ENCODE results near the gene MYO3B. TPM values are rescaled to one million over a fixed set of nuclear protein-coding genes. Genes with fewer than 3 reads are reported as not detected.

The MYO3B gene
- polyA plus RNA-seq (2011; rRNA removed) (0.09 and 0.10 TPM in 2 replicates), polyA minus RNA-seq (2011; rRNA and poly(A)+ RNA removed) (0.14 and 0.22 TPM in 2 replicates)

GRCh38 chr2:170177950-170178781, at the start of gene MYO3B:
Gene MYO3B (plus strand): TSS chr2:170178147. CDS start chr2:170178288, 141 bp downstream.
- Histone ChIP-seq H3K9me3 (ENCODE audit: control insufficient read depth, insufficient read depth, low read length) (no peaks in the 10 kb centered on the region), H3K4me3 (ENCODE audit: low read depth, low read length) (no peak within 1 kb of the TSS), H3K27me3 (ENCODE audit: control insufficient read depth, insufficient read depth, low read length) (no peaks in the 10 kb centered on the region), H3K27ac (ENCODE audit: low read depth, low read length) (no peak within 1 kb of the TSS)
- no peak for DNase-seq (ENCODE audit: low read depth, low spot score)
- POLR2A ChIA-PET, result no interaction called here
- no peak for TF ChIP-seq CTCF (IDR thresholded peaks at IDR 0.05; ENCODE audit: low read depth, low read length)
- CTCF ChIA-PET, result no interaction called here

GRCh38 chr2:170139276-170139967, 38.5 kb upstream of the MYO3B start:
- CTCF ChIA-PET, result no interaction called here
- H3K4me3 ChIP-seq (ENCODE audit: low read depth, low read length), result no peak overlapping the region
- H3K27me3 ChIP-seq (ENCODE audit: control insufficient read depth, insufficient read depth, low read length), result no peaks in the 10 kb centered on the region
- POLR2A ChIA-PET, result no interaction called here
- no peak for TF ChIP-seq CTCF (IDR thresholded peaks at IDR 0.05; ENCODE audit: low read depth, low read length)
- H3K27ac ChIP-seq (ENCODE audit: low read depth, low read length), result no peak overlapping the region
- no peak for DNase-seq (ENCODE audit: low read depth, low spot score)
- no peaks in the 10 kb centered on the region for H3K9me3 ChIP-seq (ENCODE audit: control insufficient read depth, insufficient read depth, low read length)

GRCh38 chr2:170140561-170140960, 37.4 kb upstream of the MYO3B start:
- Histone ChIP-seq H3K27me3 (ENCODE audit: control insufficient read depth, insufficient read depth, low read length) (no peaks in the 10 kb centered on the region), H3K9me3 (ENCODE audit: control insufficient read depth, insufficient read depth, low read length) (no peaks in the 10 kb centered on the region), H3K27ac (ENCODE audit: low read depth, low read length) (no peak overlapping the region), H3K4me3 (ENCODE audit: low read depth, low read length) (no peak overlapping the region)
- no peak for DNase-seq (ENCODE audit: low read depth, low spot score)
- no peak for TF ChIP-seq CTCF (IDR thresholded peaks at IDR 0.05; ENCODE audit: low read depth, low read length)
- ChIA-PET POLR2A (no interaction called here), CTCF (no interaction called here)

- Histone ChIP-seq H3K27ac (ENCODE audit: low read depth, low read length) (no peak overlapping the region), H3K9me3 (ENCODE audit: control insufficient read depth, insufficient read depth, low read length) (no peaks in the 10 kb centered on the region), H3K27me3 (ENCODE audit: control insufficient read depth, insufficient read depth, low read length) (no peaks in the 10 kb centered on the region), H3K4me3 (ENCODE audit: low read depth, low read length) (no peak overlapping the region)
- no peak for TF ChIP-seq CTCF (IDR thresholded peaks at IDR 0.05; ENCODE audit: low read depth, low read length)
- CTCF ChIA-PET, result no interaction called here
- DNase-seq (ENCODE audit: low read depth, low spot score), result no peak
- POLR2A ChIA-PET, result no interaction called here
Measured at GRCh38 chr2:170141865-170142264, 36.1 kb upstream of the MYO3B start.

- CTCF ChIA-PET, result no interaction called here
- POLR2A ChIA-PET, result no interaction called here
- H3K9me3 ChIP-seq (ENCODE audit: control insufficient read depth, insufficient read depth, low read length), result no peaks in the 10 kb centered on the region
Measured at GRCh38 chr2:170142502-170142901, 35.4 kb upstream of the MYO3B start.

More at GRCh38 chr2:170142502-170142901, 35.4 kb upstream of the MYO3B start:
- no peak for TF ChIP-seq CTCF (IDR thresholded peaks at IDR 0.05; ENCODE audit: low read depth, low read length)
- no peak for DNase-seq (ENCODE audit: low read depth, low spot score)
- Histone ChIP-seq H3K27me3 (ENCODE audit: control insufficient read depth, insufficient read depth, low read length) (no peaks in the 10 kb centered on the region), H3K4me3 (ENCODE audit: low read depth, low read length) (no peak overlapping the region), H3K27ac (ENCODE audit: low read depth, low read length) (no peak overlapping the region)
